Esophagus squamous epithelium (tissue), 4 donors: ENCODE results near the gene HNRNPDL.

Experiments used
- CTCF ChIP-seq, 6 experiments: fragments of 450-650 bp in 4 of 6; fragments of 200-600 bp in 2 of 6; sonication (generic) in 2 of 6; IDR thresholded peaks; one replicate each; pipeline ENCODE4 v1.5.1; 2016 to 2019; ENCODE audit warnings: antibody characterized with exemption in 6 of 6, mild to moderate bottlenecking in 4 of 6, moderate library complexity in 4 of 6
- POLR2A ChIP-seq, 4 donors: fragments of 450-650 bp; IDR thresholded peaks; one replicate each; pipeline ENCODE4 v1.6.1; 2017; ENCODE audit warnings: antibody characterized with exemption in 4 of 4, mild to moderate bottlenecking in 4 of 4, moderate library complexity in 3 of 4

- no peak for TF ChIP-seq CTCF (IDR thresholded peaks at IDR 0.05)
- no peak for TF ChIP-seq POLR2A (IDR thresholded peaks at IDR 0.05)
Observed at GRCh38 chr4:82421796-82422560, 8.3 kb downstream of the HNRNPDL start.
